GM12891 (cell line): ENCODE results near the gene SPATA18.

Experiments used
- POLR2A ChIP-seq: IDR thresholded peaks from 2 replicates; pipeline ENCODE4 v1.6.1; 2011; ENCODE audit warnings: low read depth, low read length, control low read depth
- POLR2AphosphoS5 ChIP-seq: IDR thresholded peaks from 2 replicates; pipeline ENCODE4 v1.6.1; 2011; ENCODE audit warnings: low read depth, low read length, control low read depth

- TF ChIP-seq POLR2A (no peak), POLR2AphosphoS5 (no peak)
Measured at GRCh38 chr4:52036886-52037530, 14.1 kb upstream of the SPATA18 start.
